SK-N-SH (cell line): ENCODE data around the gene OSBP. TPM values are rescaled to one million over a fixed set of nuclear protein-coding genes. Genes with fewer than 3 reads are reported as not detected.
"Not testable (repeated sequence)": the region's sequence is repeated elsewhere in the genome, so short reads cannot be mapped to it uniquely, and the experiment has no call there.

Experiments used
- CTCF ChIA-PET: fragments of 300-600, 350-600 bp; formaldehyde crosslinking; extraction: SDS; loops from one replicate; lab custom pipeline; 2021; lab: Yijun Ruan, JAX
- POLR2A ChIA-PET: fragments of 350-600 bp; sonication (Branson Sonifier 250); formaldehyde crosslinking; extraction: SDS; loops from one replicate; lab custom pipeline; 2020; ENCODE audit warnings: antibody characterized with exemption, inconsistent platforms; lab: Yijun Ruan, JAX
- DNase-seq: peaks from one replicate; pipeline ENCODE4 v3.0.0; 2012
- H2AFZ ChIP-seq: fragments of 200-600 bp; sonication (generic); 2 replicates; pipeline ENCODE4 v1.8.1; 2016; ENCODE audit warnings: antibody characterized with exemption, mild to moderate bottlenecking, low read depth
- H3F3A ChIP-seq: fragments of 200-600 bp; sonication (generic); replicated peaks from 2 replicates; pipeline ENCODE3; 2016; ENCODE audit warnings: antibody characterized with exemption, mild to moderate bottlenecking; ENCODE audit not compliant: insufficient read depth
- H3K27ac ChIP-seq, 2 experiments: fragments of 200-500 bp in 1 of 2; fragments of 200-600 bp in 1 of 2; sonication (Bioruptor generic) in 1 of 2; sonication (generic), shearing (Covaris generic) in 1 of 2; 2 replicates each; pipeline versions ENCODE4 v1.5.1 to v1.6.1; 2014 to 2016; ENCODE audit warnings: low read depth in 2 of 2, inconsistent platforms in 1 of 2, low read length in 1 of 2, mild to moderate bottlenecking in 1 of 2, mixed read lengths in 1 of 2
- H3K27me3 ChIP-seq: fragments of 200-600 bp; sonication (generic), shearing (Covaris generic); 2 replicates; pipeline ENCODE4 v1.6.1; 2016; ENCODE audit warnings: mixed run types; ENCODE audit not compliant: insufficient read depth
- H3K36me3 ChIP-seq, 2 experiments: fragments of 200-500 bp in 1 of 2; fragments of 200-600 bp in 1 of 2; sonication (Bioruptor generic) in 1 of 2; sonication (generic) in 1 of 2; replicated peaks in 1 of 2; 2 replicates each; pipeline versions ENCODE3 to v1.5.1; 2014 to 2016; ENCODE audit warnings: low read length in 1 of 2, mild to moderate bottlenecking in 1 of 2; ENCODE audit not compliant: insufficient read depth in 2 of 2, control insufficient read depth in 1 of 2
- H3K4me1 ChIP-seq, 2 experiments: fragments of 200-500 bp in 1 of 2; fragments of 200-600 bp in 1 of 2; sonication (Bioruptor generic) in 1 of 2; sonication (generic), shearing (Covaris generic) in 1 of 2; 2 replicates each; pipeline versions ENCODE4 v1.5.1 to v1.6.1; 2014 to 2016; ENCODE audit warnings: low read depth in 1 of 2, low read length in 1 of 2, mixed run types in 1 of 2; ENCODE audit not compliant: insufficient read depth in 2 of 2, control insufficient read depth in 1 of 2
- H3K4me2 ChIP-seq: fragments of 200-600 bp; sonication (generic), shearing (Covaris generic); 2 replicates; pipeline ENCODE4 v1.6.1; 2017; ENCODE audit warnings: mixed run types
- H3K4me3 ChIP-seq, 2 experiments: fragments of 200-500 bp in 1 of 2; fragments of 200-600 bp in 1 of 2; sonication (Bioruptor generic) in 1 of 2; sonication (generic), shearing (Covaris generic) in 1 of 2; 2 replicates each; pipeline versions ENCODE4 v1.5.1 to v1.8.1; 2014 to 2016; ENCODE audit warnings: low read depth in 2 of 2, inconsistent platforms in 1 of 2, low read length in 1 of 2, mild to moderate bottlenecking in 1 of 2, mixed read lengths in 1 of 2, moderate library complexity in 1 of 2
- H3K79me2 ChIP-seq: fragments of 200-600 bp; sonication (generic); 2 replicates; pipeline ENCODE4 v1.8.1; 2017; ENCODE audit warnings: mild to moderate bottlenecking; ENCODE audit not compliant: insufficient read depth
- H3K9ac ChIP-seq: fragments of 200-600 bp; sonication (generic); 2 replicates; pipeline ENCODE4 v1.6.1; 2017; ENCODE audit warnings: mixed run types
- H3K9me2 ChIP-seq: fragments of 200-600 bp; sonication (generic); 2 replicates; pipeline ENCODE4 v1.6.1; 2017; ENCODE audit warnings: mixed run types
- H3K9me3 ChIP-seq: fragments of 200-600 bp; sonication (generic); 2 replicates; pipeline ENCODE4 v1.6.1; 2017; ENCODE audit warnings: mixed run types, mild to moderate bottlenecking, moderate library complexity
- H4K20me1 ChIP-seq: fragments of 200-600 bp; sonication (generic); 2 replicates; pipeline ENCODE4 v1.6.1; 2017; ENCODE audit warnings: mild to moderate bottlenecking, mixed run types; ENCODE audit not compliant: insufficient read depth
- EP300 ChIP-seq, 2 experiments: IDR thresholded peaks; 2 replicates each; pipeline versions ENCODE4 v1.4.0 to v1.6.1; 2012; ENCODE audit warnings: borderline replicate concordance in 1 of 2, low read depth in 1 of 2, low read length in 1 of 2
- FOSL2 ChIP-seq: IDR thresholded peaks from 2 replicates; pipeline ENCODE4 v1.4.0; 2012; ENCODE audit warnings: low read depth, mild to moderate bottlenecking, moderate library complexity, borderline replicate concordance
- JUND ChIP-seq: IDR thresholded peaks from 2 replicates; pipeline ENCODE4 v1.4.0; 2012
- MAX ChIP-seq: IDR thresholded peaks from 2 replicates; pipeline ENCODE4 v1.4.0; 2012; ENCODE audit warnings: low read depth
- NFIC ChIP-seq: IDR thresholded peaks from 2 replicates; pipeline ENCODE4 v1.4.0; 2012; ENCODE audit warnings: borderline replicate concordance
- PBX3 ChIP-seq: IDR thresholded peaks from 2 replicates; pipeline ENCODE4; 2012
- POLR2AphosphoS5 ChIP-seq: IDR thresholded peaks from 2 replicates; pipeline ENCODE4 v1.6.1; 2012; ENCODE audit warnings: low read depth, low read length
- TAF1 ChIP-seq: IDR thresholded peaks from 2 replicates; pipeline ENCODE4 v1.6.1; 2012; ENCODE audit warnings: low read depth, mild to moderate bottlenecking, low read length, moderate library complexity, borderline replicate concordance
- TCF12 ChIP-seq: IDR thresholded peaks from 2 replicates; pipeline ENCODE4 v1.4.0; 2012
- TEAD4 ChIP-seq: IDR thresholded peaks from 2 replicates; pipeline ENCODE4 v1.4.0; 2012; ENCODE audit warnings: mild to moderate bottlenecking, borderline replicate concordance; ENCODE audit not compliant: insufficient read depth
- USF1 ChIP-seq: IDR thresholded peaks from 2 replicates; pipeline ENCODE4 v1.4.0; 2012; ENCODE audit warnings: low read depth, borderline replicate concordance
- WGBS: methylation state at CpG from one replicate; pipeline ENCODE4 v1.1.6; 2017; ENCODE audit warnings: low lambda C conversion rate; 5-methylcytosine and 5-hydroxymethylcytosine counted together
- polyA plus RNA-seq, 3 experiments: library from polyadenylated mRNA; depleted of rRNA; stranded (reverse); fragments of >200 nt; gene quantifications; 2 replicates each; pipeline ENCODE4 v1.2.3, GENCODE V29; 2012

Gene OSBP
- polyA plus RNA-seq, 1 of the 3 experiments (the other 2 are of a cell fraction): 12.1 TPM

- Histone ChIP-seq H3K9me3 (no peaks in the 10 kb centered on the region), H3K4me3 (no peak overlapping the region), H3K79me2 (no peaks in the 10 kb centered on the region), H3K9ac (peak overlapping the region; percentile 9; the same call in 1 of the 2 replicates), H3K9me2 (no peaks in the 10 kb centered on the region), H3K4me2 (peak overlapping the region; percentile 43), H3F3A (peaks cover 19% of the 10 kb centered on the region), H2AFZ (peak overlapping the region; percentile 80; the same call in 1 of the 2 replicates), H3K27ac (peak overlapping the region; percentile 34 to 85; a peak in 3 of 4 replicates), H3K4me1 (peaks cover 2 to 5% of the 10 kb centered on the region in 2 experiments; a peak in 2 of 4 replicates), H3K27me3 (no peaks in the 10 kb centered on the region), H3K36me3 (no peaks in the 10 kb centered on the region), H4K20me1 (no peaks in the 10 kb centered on the region)
- 63% methylated on average over 24 of the region's 24 CpGs for WGBS
- CTCF ChIA-PET: no interaction called here
- peak; percentile 36; the same call in 1 of the 2 replicates for TF ChIP-seq NFIC
- TF ChIP-seq TCF12: peak; percentile 59
- no peak for TF ChIP-seq TAF1
- TF ChIP-seq MAX: 0 out of 2 replicates have a peak, but pooled peaks have one; percentile 36
- peak; percentile 39; the same call in 1 of the 2 replicates for TF ChIP-seq POLR2AphosphoS5
- TF ChIP-seq USF1: peak; percentile 22; the same call in 1 of the 2 replicates
- TF ChIP-seq JUND: peak; percentile 73
- TF ChIP-seq TEAD4: no peak
- TF ChIP-seq EP300 (IDR thresholded peaks at IDR 0.05; ENCODE audit: borderline replicate concordance in 1 of 2, low read depth in 1 of 2, low read length in 1 of 2): 0 out of 4 replicates have a peak, but pooled peaks of 1 of the 2 experiments have one; percentile 23
- TF ChIP-seq FOSL2: peak; percentile 89
- TF ChIP-seq PBX3: peak; percentile 6; the same call in 1 of the 2 replicates
- POLR2A ChIA-PET: no interaction called here
- DNase-seq: no peak
Observed at GRCh38 chr11:59545179-59546020, 70.2 kb downstream of the OSBP start.

- Histone ChIP-seq H3F3A (peaks cover 14% of the 10 kb centered on the region), H3K9ac (peak overlapping the region; percentile 9; the same call in 1 of the 2 replicates), H3K4me1 (peaks cover 2 to 5% of the 10 kb centered on the region in 2 experiments; a peak in 2 of 4 replicates), H3K36me3 (no peaks in the 10 kb centered on the region), H3K27ac (peak overlapping the region in 1 of 2 experiments; percentile 85; a peak in 2 of 4 replicates), H4K20me1 (no peaks in the 10 kb centered on the region), H3K9me3 (no peaks in the 10 kb centered on the region), H2AFZ (peak overlapping the region; percentile 80; the same call in 1 of the 2 replicates), H3K27me3 (no peaks in the 10 kb centered on the region), H3K79me2 (no peaks in the 10 kb centered on the region), H3K9me2 (no peaks in the 10 kb centered on the region), H3K4me2 (peak overlapping the region; percentile 43), H3K4me3 (no peak overlapping the region)
- ChIA-PET CTCF (no interaction called here), POLR2A (no interaction called here)
- TF ChIP-seq TCF12: no peak
- no peak for DNase-seq
- 39% methylated on average over 3 of the region's 3 CpGs for WGBS
Observed at GRCh38 chr11:59544869-59545178, 70.8 kb downstream of the OSBP start.

GRCh38 chr11:59543713-59544112, 71.9 kb downstream of the OSBP start:
- POLR2A ChIA-PET, H3K4me1 ChIP-seq, H3K4me3 ChIP-seq, H3K9me3 ChIP-seq, H4K20me1 ChIP-seq, H3K9me2 ChIP-seq, H3K27ac ChIP-seq, H3K27me3 ChIP-seq, H3K36me3 ChIP-seq, H3K9ac ChIP-seq, DNase-seq, H2AFZ ChIP-seq, CTCF ChIA-PET, H3F3A ChIP-seq, H3K4me2 ChIP-seq, H3K79me2 ChIP-seq: not testable (repeated sequence)
- 46% methylated on average over 3 of the region's 3 CpGs for WGBS
